Subcutaneous adipose tissue (tissue), 4 donors: ENCODE results near the gene CABP7. TPM values are rescaled to one million over a fixed set of nuclear protein-coding genes. Genes with fewer than 3 reads are reported as not detected.

Experiments
- total RNA-seq, 4 donors: library from RNA; depleted of rRNA; stranded (reverse); fragments of >200 nt; gene quantifications; one replicate each; pipeline ENCODE4 v1.1.0, GENCODE V29; 2016
- TF ChIP-seq, protein P1 (sequence below): fragments of 450-650 bp; IDR thresholded peaks from one replicate; pipeline ENCODE4 v1.5.1; 2016; ENCODE audit warnings: low read depth, mild to moderate bottlenecking, control low read depth, antibody characterized with exemption, moderate library complexity

CABP7 gene
- total RNA-seq, 4 donors from 2014 or later = not detected

GRCh38 chr22:29702931-29703501, 16.8 kb upstream of the CABP7 start:
- TF ChIP-seq, protein P1, sequence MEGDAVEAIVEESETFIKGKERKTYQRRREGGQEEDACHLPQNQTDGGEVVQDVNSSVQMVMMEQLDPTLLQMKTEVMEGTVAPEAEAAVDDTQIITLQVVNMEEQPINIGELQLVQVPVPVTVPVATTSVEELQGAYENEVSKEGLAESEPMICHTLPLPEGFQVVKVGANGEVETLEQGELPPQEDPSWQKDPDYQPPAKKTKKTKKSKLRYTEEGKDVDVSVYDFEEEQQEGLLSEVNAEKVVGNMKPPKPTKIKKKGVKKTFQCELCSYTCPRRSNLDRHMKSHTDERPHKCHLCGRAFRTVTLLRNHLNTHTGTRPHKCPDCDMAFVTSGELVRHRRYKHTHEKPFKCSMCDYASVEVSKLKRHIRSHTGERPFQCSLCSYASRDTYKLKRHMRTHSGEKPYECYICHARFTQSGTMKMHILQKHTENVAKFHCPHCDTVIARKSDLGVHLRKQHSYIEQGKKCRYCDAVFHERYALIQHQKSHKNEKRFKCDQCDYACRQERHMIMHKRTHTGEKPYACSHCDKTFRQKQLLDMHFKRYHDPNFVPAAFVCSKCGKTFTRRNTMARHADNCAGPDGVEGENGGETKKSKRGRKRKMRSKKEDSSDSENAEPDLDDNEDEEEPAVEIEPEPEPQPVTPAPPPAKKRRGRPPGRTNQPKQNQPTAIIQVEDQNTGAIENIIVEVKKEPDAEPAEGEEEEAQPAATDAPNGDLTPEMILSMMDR = no peak

- TF ChIP-seq, protein P1 = no peak
Measured at GRCh38 chr22:29703569-29704195, 16.1 kb upstream of the CABP7 start.

DNA sequence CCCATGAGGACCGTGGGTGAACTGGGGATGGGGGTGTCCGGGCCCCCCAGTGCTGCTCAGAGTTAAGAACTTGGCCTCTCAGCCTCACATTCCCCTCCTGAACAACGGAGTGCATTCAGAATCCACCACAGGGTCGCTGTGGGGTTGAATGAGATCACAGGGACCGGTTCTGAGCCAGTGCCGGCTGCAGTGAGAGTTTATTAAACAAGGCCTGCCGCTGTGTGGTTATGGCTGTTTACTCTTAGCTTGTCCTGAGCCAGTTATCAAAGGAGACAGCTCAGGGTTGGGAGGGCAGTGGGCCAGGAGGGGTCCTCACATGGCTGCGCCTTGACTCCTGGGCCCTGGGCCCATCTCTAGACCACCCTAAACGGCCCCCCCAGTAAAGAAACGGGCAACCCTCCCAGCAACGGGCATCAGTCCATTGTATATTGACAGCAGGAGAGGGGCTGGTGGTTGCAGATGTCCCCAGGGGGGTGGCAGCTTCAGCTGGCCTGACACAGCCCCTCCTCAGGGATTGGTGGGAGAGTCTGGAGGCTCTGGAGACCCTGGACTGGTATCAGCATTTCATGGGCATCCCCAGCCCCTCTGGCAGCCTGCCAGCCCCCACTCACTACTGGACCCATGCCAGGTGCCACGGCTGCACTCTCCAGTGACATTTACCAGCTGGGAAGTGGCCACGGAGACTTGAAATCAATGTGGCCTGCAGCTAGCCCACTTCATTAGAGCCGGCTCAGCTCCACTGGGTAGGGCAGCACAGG, 15.1 kb upstream of the CABP7 start:
- TF ChIP-seq, protein P1 = no peak

DNA sequence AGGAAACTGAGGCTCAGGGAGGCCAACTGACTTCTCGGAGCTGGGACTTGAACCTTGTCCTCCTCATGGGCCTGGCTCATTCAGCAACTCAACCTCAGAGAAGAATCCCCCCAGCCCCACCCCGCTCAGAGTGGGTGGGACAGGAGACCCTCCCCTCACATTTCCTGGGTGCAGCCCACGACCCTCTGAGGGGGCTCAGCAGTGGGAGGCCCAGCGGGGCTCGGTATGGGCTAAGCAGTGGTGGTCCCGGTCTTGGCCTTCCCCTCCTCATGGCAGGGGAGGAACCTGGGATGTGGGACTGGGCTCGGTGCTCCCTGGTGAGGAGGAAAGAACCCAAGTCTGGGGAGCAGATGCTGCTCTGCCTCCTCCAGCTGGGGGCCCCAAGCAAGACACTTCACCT, 14.2 kb upstream of the CABP7 start:
- TF ChIP-seq, protein P1 = no peak

- TF ChIP-seq, protein P1 = no peak
Measured at GRCh38 chr22:29706486-29706885, 13.3 kb upstream of the CABP7 start.

GRCh38 chr22:29707010-29707409, 12.8 kb upstream of the CABP7 start:
- TF ChIP-seq, protein P1 = no peak

DNA sequence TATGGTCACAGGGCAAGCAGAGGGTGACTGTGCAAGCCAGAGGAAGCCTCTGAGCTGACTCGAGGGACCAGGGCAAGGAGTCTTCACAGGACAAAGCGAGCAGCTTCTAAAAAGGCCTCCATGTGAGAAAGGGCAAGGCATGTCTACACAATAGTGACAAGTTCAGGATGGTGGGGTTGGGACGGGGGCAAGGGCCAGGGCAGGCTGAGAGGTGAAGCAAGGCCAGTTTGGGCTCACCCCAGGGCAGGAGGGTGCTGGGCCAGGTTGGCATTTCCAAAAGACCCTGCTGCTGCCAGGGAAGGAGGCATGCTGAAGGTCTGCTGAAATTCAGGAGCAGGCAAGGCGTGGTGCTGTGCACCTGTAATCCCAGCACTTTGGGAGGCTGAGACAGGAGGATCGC, 12.3 kb upstream of the CABP7 start:
- TF ChIP-seq, protein P1 = no peak
